Peyer's patch (tissue), 4 donors: ENCODE results near the gene PEAK1.
"Not testable (repeated sequence)": the region's sequence is repeated elsewhere in the genome, so short reads cannot be mapped to it uniquely, and the experiment has no call there.

Experiments
- CTCF ChIP-seq, 6 experiments: fragments of 450-650 bp in 4 of 6; fragments of 200-600 bp in 2 of 6; sonication (generic) in 1 of 6; IDR thresholded peaks; one replicate each; pipeline ENCODE4 v1.5.1; 2017 to 2019; ENCODE audit warnings: antibody characterized with exemption in 6 of 6, mild to moderate bottlenecking in 3 of 6, moderate library complexity in 1 of 6
- POLR2A ChIP-seq, 2 donors: fragments of 450-650 bp; IDR thresholded peaks; one replicate each; pipeline ENCODE4 v1.5.1; 2017; ENCODE audit warnings: antibody characterized with exemption in 2 of 2, mild to moderate bottlenecking in 2 of 2, moderate library complexity in 2 of 2

DNA sequence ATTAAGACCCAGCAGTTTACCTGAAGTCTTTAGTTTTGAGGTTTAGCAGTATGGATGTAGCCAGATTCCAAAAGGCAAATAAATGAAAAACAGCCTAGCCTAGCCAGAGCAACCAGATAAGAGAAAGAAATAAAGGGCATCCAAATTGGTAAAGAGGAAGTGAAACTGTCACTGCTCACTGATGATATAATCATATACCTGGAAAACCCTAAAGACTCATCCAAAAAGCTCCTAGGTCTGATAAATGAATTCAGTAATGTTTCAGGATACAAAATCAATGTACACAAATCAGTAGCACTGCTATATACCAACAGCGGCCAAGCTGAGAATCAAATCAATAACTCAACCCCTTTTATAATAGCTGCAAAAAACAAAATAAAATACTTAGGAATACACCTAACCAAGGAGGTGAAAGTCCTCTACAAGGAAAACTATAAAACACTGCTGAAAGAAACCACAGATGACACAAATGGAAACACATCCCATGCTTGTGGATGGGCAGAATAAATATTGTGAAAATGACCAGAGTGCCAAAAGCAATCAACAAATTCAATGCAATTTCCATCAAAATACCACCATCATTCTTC is 13.6 kb downstream of the PEAK1 start:
- not testable (repeated sequence) for TF ChIP-seq CTCF, POLR2A (IDR thresholded peaks at IDR 0.05)
